HepG2 (cell line): ENCODE results near the gene CD209. TPM values are rescaled to one million over a fixed set of nuclear protein-coding genes. Genes with fewer than 3 reads are reported as not detected.

Experiments
- ATAC-seq: fragments of 200-7000 bp; cut with Tn5 transposase; 3 replicates; pipeline ENCODE4 v1.9.1; 2020; ENCODE audit warnings: mild to moderate bottlenecking, moderate library complexity
- BruUV-seq: library from RNA; stranded (reverse); fragments of 400-500 nt; replicated peaks from 2 replicates; lab custom pipeline; 2021; lab: Mats Ljungman, UMichigan
- CTCF ChIA-PET: fragments of 300-600 bp; formaldehyde crosslinking; extraction: SDS; loops from one replicate; lab custom pipeline; 2021; ENCODE audit warnings: low total read pairs, inconsistent platforms, low intra/inter-chr PET ratio; lab: Yijun Ruan, JAX
- POLR2A ChIA-PET: fragments of 350-600 bp; sonication (Branson Sonifier 250); formaldehyde crosslinking; loops from one replicate; lab custom pipeline; 2020; ENCODE audit warnings: antibody characterized with exemption, inconsistent platforms; lab: Yijun Ruan, JAX
- DNase-seq: peaks from one replicate; pipeline ENCODE4 v3.0.0-alpha.2; 2015; ENCODE audit warnings: low spot score
- FAIRE-seq: peaks from 3 replicates; lab custom pipeline; 2011; peaks lifted over from hg19 to GRCh38; lab: Jason Lieb, UNC
- H2AFZ ChIP-seq: one replicate; pipeline ENCODE4 v1.6.1; 2011; ENCODE audit warnings: low read length, inconsistent platforms
- H3K27ac ChIP-seq: fragments of 300-600 bp; 3 replicates; pipeline ENCODE4 v1.8.0; 2011; ENCODE audit warnings: mixed run types, mild to moderate bottlenecking, mixed read lengths, low read length, inconsistent platforms; ENCODE audit not compliant: insufficient read depth; ENCODE audit errors: extremely low read length
- H3K27me3 ChIP-seq, 2 experiments: fragments of 200-600 bp in 1 of 2; 2 replicates in 1 of 2; 3 replicates in 1 of 2; pipeline versions ENCODE4 v1.6.0 to v1.8.0; 2011; ENCODE audit warnings: low read length in 2 of 2, mild to moderate bottlenecking in 2 of 2, moderate library complexity in 2 of 2, inconsistent platforms in 1 of 2; ENCODE audit not compliant: insufficient read depth in 2 of 2, control insufficient read depth in 1 of 2
- H3K36me3 ChIP-seq, 2 experiments: fragments of 200-600 bp in 1 of 2; replicated peaks in 1 of 2; 2 replicates in 1 of 2; 3 replicates in 1 of 2; pipeline versions ENCODE4 v1.5.1 to v1.8.0; 2011; ENCODE audit warnings: low read length in 2 of 2, inconsistent platforms in 1 of 2; ENCODE audit not compliant: insufficient read depth in 2 of 2, control insufficient read depth in 1 of 2
- H3K4me1 ChIP-seq: 2 replicates; pipeline ENCODE4 v1.5.1; 2012; ENCODE audit warnings: low read length, inconsistent platforms; ENCODE audit not compliant: insufficient read depth
- H3K4me2 ChIP-seq: 2 replicates; pipeline ENCODE4 v1.6.0; 2011; ENCODE audit warnings: low read depth, low read length, inconsistent platforms
- H3K4me3 ChIP-seq, 3 experiments: fragments of 200-600 bp in 1 of 3; sonication (generic), shearing (Covaris generic) in 1 of 3; replicated peaks in 1 of 3; 2 replicates each; pipeline ENCODE4 v1.5.1; 2011 to 2016; ENCODE audit warnings: low read length in 3 of 3, inconsistent platforms in 2 of 3, low read depth in 2 of 3, mild to moderate bottlenecking in 2 of 3, control low read depth in 1 of 3, mixed read lengths in 1 of 3; ENCODE audit not compliant: insufficient read depth in 1 of 3
- H3K79me2 ChIP-seq: one replicate; pipeline ENCODE4 v1.6.1; 2011; ENCODE audit warnings: low read length, inconsistent platforms; ENCODE audit not compliant: insufficient read depth
- H3K9ac ChIP-seq: 2 replicates; pipeline ENCODE4 v1.6.0; 2011; ENCODE audit warnings: mild to moderate bottlenecking, low read depth, low read length, inconsistent platforms; ENCODE audit not compliant: insufficient read depth
- H3K9me3 ChIP-seq: 2 replicates; pipeline ENCODE4 v1.5.1; 2012; ENCODE audit warnings: mild to moderate bottlenecking, low read length
- H4K20me1 ChIP-seq: 2 replicates; pipeline ENCODE4 v1.6.0; 2011; ENCODE audit warnings: inconsistent platforms, mild to moderate bottlenecking, low read length, moderate library complexity; ENCODE audit not compliant: insufficient read depth
- HES4 ChIP-seq: sonication (generic); formaldehyde crosslinking; IDR thresholded peaks from 2 replicates; pipeline ENCODE4 v1.9.0; 2021; ENCODE audit warnings: mild to moderate bottlenecking, missing genetic modification reagents, borderline replicate concordance
- PATZ1 ChIP-seq: sonication (generic); formaldehyde crosslinking; IDR thresholded peaks from 2 replicates; pipeline ENCODE4 v1.4.0; 2020; ENCODE audit warnings: missing genetic modification reagents
- RFX3 ChIP-seq: IDR thresholded peaks from 2 replicates; pipeline ENCODE4 v1.6.1; 2016; ENCODE audit warnings: missing biosample characterization, missing genetic modification reagents
- SMAD1 ChIP-seq: sonication (generic); formaldehyde crosslinking; IDR thresholded peaks from 2 replicates; pipeline ENCODE4 v1.4.0; 2020; ENCODE audit warnings: missing genetic modification reagents, low read depth, mild to moderate bottlenecking, borderline replicate concordance
- SMARCE1 ChIP-seq: fragments of 450-650 bp; IDR thresholded peaks from 2 replicates; pipeline ENCODE4 v1.6.1; 2017; ENCODE audit warnings: borderline replicate concordance
- ZFP1 ChIP-seq: IDR thresholded peaks from 2 replicates; pipeline ENCODE4 v1.6.1; 2016
- ZNF225 ChIP-seq: sonication (generic); formaldehyde crosslinking; IDR thresholded peaks from 2 replicates; pipeline ENCODE4 v1.4.0; 2020; ENCODE audit warnings: mild to moderate bottlenecking, missing genetic modification reagents
- ZNF512 ChIP-seq: sonication (generic); formaldehyde crosslinking; IDR thresholded peaks from 2 replicates; pipeline ENCODE4 v1.4.0; 2020; ENCODE audit warnings: mild to moderate bottlenecking, missing genetic modification reagents
- ZNF646 ChIP-seq: sonication (generic); formaldehyde crosslinking; IDR thresholded peaks from 2 replicates; pipeline ENCODE4 v1.9.0; 2021; ENCODE audit warnings: mild to moderate bottlenecking, missing genetic modification reagents
- ZNF713 ChIP-seq: sonication (generic); formaldehyde crosslinking; IDR thresholded peaks from 2 replicates; pipeline ENCODE4 v1.4.0; 2020; ENCODE audit warnings: mild to moderate bottlenecking, missing genetic modification reagents
- WGBS: methylation state at CpG from one replicate; pipeline ENCODE4 v1.1.6; 2017; ENCODE audit warnings: low lambda C conversion rate; 5-methylcytosine and 5-hydroxymethylcytosine counted together
- in situ Hi-C: cut with HindIII; loops from 2 replicates; pipeline ENCODE4 v1.10.0; 2017; ENCODE audit warnings: low pct_unique_long_range_greater_than_20kb; ENCODE audit not compliant: extremely low pct_ligation_motif_present
- intact Hi-C: fragments of 100-400 bp; cut with micrococcal nuclease; formaldehyde crosslinking; loops from one replicate; pipeline ENCODE4 v1.10.0; 2022; ENCODE audit not compliant: unreplicated experiment
- polyA plus RNA-seq, 8 experiments: library from polyadenylated mRNA; depleted of rRNA in 3 of 8; stranded (reverse) in 7 of 8; unstranded in 1 of 8; fragments of >200 nt; fragmentation: Illumina TruSeq in 4 of 8; extraction: Trizol in 4 of 8; gene quantifications; 2 replicates each; pipeline versions ENCODE4 v1.2.1 to v1.2.3, GENCODE V29; 2011 to 2016; ENCODE audit warnings: low read depth in 4 of 8, missing spikeins in 1 of 8, mixed read lengths in 1 of 8; ENCODE audit not compliant: insufficient read depth in 1 of 8
- total RNA-seq, 5 experiments: library from RNA; depleted of rRNA; stranded (reverse); fragments of >200 nt; fragmentation: Illumina TruSeq; extraction: Trizol; gene quantifications; 2 replicates each; pipeline ENCODE4 v1.2.3, GENCODE V29; 2016; ENCODE audit warnings: low read depth in 1 of 5
- TF ChIP-seq, protein P1 (sequence below): sonication (generic); formaldehyde crosslinking; conservative IDR thresholded peaks from 2 replicates; pipeline ENCODE4 v1.4.0; 2020; ENCODE audit warnings: missing genetic modification reagents
- TF ChIP-seq, protein P2 (sequence below): sonication (generic); formaldehyde crosslinking; IDR thresholded peaks from 2 replicates; pipeline ENCODE4 v1.5.1; 2020; ENCODE audit warnings: mild to moderate bottlenecking, missing genetic modification reagents, borderline replicate concordance

CD209 gene
- total and polyA plus RNA-seq, 2 of the 13 experiments (the other 11 are each of a cell fraction or from before 2014, with no cell fraction given): not detected

- H2AFZ ChIP-seq: no peak overlapping the region
- H3K79me2 ChIP-seq: no peaks in the 10 kb centered on the region
- ChIA-PET POLR2A (no interaction called here), CTCF (no interaction called here)
- H3K9ac ChIP-seq: no peak overlapping the region
- H3K27ac ChIP-seq: no peak overlapping the region
- no peaks in the 10 kb centered on the region for H3K9me3 ChIP-seq
- WGBS: 0% methylated on average over 7 of the region's 8 CpGs
- DNase-seq (no peak), ATAC-seq (no peak), FAIRE-seq (no peak)
- H3K4me2 ChIP-seq: no peak overlapping the region
- H4K20me1 ChIP-seq: no peaks in the 10 kb centered on the region
- in situ Hi-C loops: no loop called here
- H3K36me3 ChIP-seq: no peaks in the 10 kb centered on the region
- no peak overlapping the region for H3K4me3 ChIP-seq
- peaks cover 0 to 2% of the 10 kb centered on the region in 2 experiments; a peak in 1 of 5 replicates for H3K27me3 ChIP-seq
- intact Hi-C loops: no loop called here
- no peaks in the 10 kb centered on the region for H3K4me1 ChIP-seq
- BruUV-seq: no TSS peak
- TF ChIP-seq ZNF512 (CRISPR knock-in tag) (no peak), ZNF713 (no peak), ZFP1 (CRISPR knock-in tag) (no peak), SMARCE1 (no peak), HES4 (CRISPR knock-in tag) (no peak), RFX3 (CRISPR knock-in tag) (no peak), PATZ1 (CRISPR knock-in tag) (no peak), SMAD1 (CRISPR knock-in tag) (no peak), ZNF646 (CRISPR knock-in tag) (no peak), ZNF225 (no peak)
- TF ChIP-seq, protein P1, sequence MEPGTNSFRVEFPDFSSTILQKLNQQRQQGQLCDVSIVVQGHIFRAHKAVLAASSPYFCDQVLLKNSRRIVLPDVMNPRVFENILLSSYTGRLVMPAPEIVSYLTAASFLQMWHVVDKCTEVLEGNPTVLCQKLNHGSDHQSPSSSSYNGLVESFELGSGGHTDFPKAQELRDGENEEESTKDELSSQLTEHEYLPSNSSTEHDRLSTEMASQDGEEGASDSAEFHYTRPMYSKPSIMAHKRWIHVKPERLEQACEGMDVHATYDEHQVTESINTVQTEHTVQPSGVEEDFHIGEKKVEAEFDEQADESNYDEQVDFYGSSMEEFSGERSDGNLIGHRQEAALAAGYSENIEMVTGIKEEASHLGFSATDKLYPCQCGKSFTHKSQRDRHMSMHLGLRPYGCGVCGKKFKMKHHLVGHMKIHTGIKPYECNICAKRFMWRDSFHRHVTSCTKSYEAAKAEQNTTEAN (CRISPR knock-in tag): no peak
- TF ChIP-seq, protein P2, sequence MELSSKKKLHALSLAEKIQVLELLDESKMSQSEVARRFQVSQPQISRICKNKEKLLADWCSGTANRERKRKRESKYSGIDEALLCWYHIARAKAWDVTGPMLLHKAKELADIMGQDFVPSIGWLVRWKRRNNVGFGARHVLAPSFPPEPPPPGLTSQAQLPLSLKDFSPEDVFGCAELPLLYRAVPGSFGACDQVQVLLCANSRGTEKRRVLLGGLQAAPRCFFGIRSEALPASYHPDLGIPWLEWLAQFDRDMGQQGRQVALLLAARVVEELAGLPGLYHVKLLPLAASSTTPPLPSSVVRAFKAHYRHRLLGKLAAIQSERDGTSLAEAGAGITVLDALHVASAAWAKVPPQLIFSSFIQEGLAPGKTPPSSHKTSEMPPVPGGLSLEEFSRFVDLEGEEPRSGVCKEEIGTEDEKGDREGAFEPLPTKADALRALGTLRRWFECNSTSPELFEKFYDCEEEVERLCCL (CRISPR knock-in tag): no peak
Measured at GRCh38 chr19:7718668-7719067, 28.7 kb downstream of the CD209 start.
